Measurements from ENCODE around the gene PIP4K2A.
A peak's percentile ranks its signal among the peaks of the same experiment; 100 is the strongest.

PIP4K2A gene

GRCh38 chr10:22712211-22712955, 2.0 kb downstream of the PIP4K2A start:
- peak; percentile 12 for ATAC-seq
- TF ChIP-seq CSRNP3 (CRISPR knock-in tag; IDR thresholded peaks at IDR 0.05) (no peak), GLIS3 (CRISPR knock-in tag; IDR thresholded peaks at IDR 0.05) (no peak), ZFP30 (CRISPR knock-in tag; IDR thresholded peaks at IDR 0.05) (no peak), PATZ1 (CRISPR knock-in tag; IDR thresholded peaks at IDR 0.05; ENCODE audit: borderline replicate concordance) (no peak), CREB5 (CRISPR knock-in tag; IDR thresholded peaks at IDR 0.05; ENCODE audit: low read depth) (no peak), POU6F1 (CRISPR knock-in tag; IDR thresholded peaks at IDR 0.05; ENCODE audit: borderline replicate concordance, low read depth) (no peak), TOX (CRISPR knock-in tag; IDR thresholded peaks at IDR 0.05; ENCODE audit: borderline replicate concordance) (no peak), ESRRG (CRISPR knock-in tag; IDR thresholded peaks at IDR 0.05) (no peak)

GRCh38 chr10:22711373-22711772, 3.0 kb downstream of the PIP4K2A start:
- no peak for ATAC-seq
- no peak for TF ChIP-seq ZC3H10 (CRISPR knock-in tag; IDR thresholded peaks at IDR 0.05)
- no peak for TF ChIP-seq SNAI2 (CRISPR knock-in tag; IDR thresholded peaks at IDR 0.05)

GRCh38 chr10:22710139-22710745, 4.1 kb downstream of the PIP4K2A start:
- ATAC-seq: no peak
- TF ChIP-seq OSR1 (CRISPR knock-in tag; IDR thresholded peaks at IDR 0.05) (no peak), ZNF8 (CRISPR knock-in tag; IDR thresholded peaks at IDR 0.05) (no peak), ZFP3 (CRISPR knock-in tag; IDR thresholded peaks at IDR 0.05) (no peak), ZNF565 (CRISPR knock-in tag; conservative IDR thresholded peaks at IDR 0.05; ENCODE audit: low read depth) (no peak), CSDC2 (CRISPR knock-in tag; IDR thresholded peaks at IDR 0.05) (no peak), ZFP30 (CRISPR knock-in tag; IDR thresholded peaks at IDR 0.05) (no peak), CREB5 (CRISPR knock-in tag; IDR thresholded peaks at IDR 0.05; ENCODE audit: low read depth) (no peak), ZC3H10 (CRISPR knock-in tag; IDR thresholded peaks at IDR 0.05) (no peak), PATZ1 (CRISPR knock-in tag; IDR thresholded peaks at IDR 0.05; ENCODE audit: borderline replicate concordance) (no peak), RARB (CRISPR knock-in tag; IDR thresholded peaks at IDR 0.05) (no peak), CSRNP3 (CRISPR knock-in tag; IDR thresholded peaks at IDR 0.05) (no peak), TCF4 (CRISPR knock-in tag; IDR thresholded peaks at IDR 0.05; ENCODE audit: borderline replicate concordance) (no peak), BACH2 (CRISPR knock-in tag; IDR thresholded peaks at IDR 0.05; ENCODE audit: borderline replicate concordance) (no peak)

Data from SK-N-SH treated with all-trans-retinoic acid at 6 μM for 48 hours (cell line).